ENCODE measurements around the gene KLRC1. TPM values are rescaled to one million over a fixed set of nuclear protein-coding genes. Genes with fewer than 3 reads are reported as not detected.
"Not testable (repeated sequence)": the region's sequence is repeated elsewhere in the genome, so short reads cannot be mapped to it uniquely, and the experiment has no call there.

The KLRC1 gene
- total RNA-seq, 5 donors from 2014 or later (not counting 1 experiment from before 2014, with no cell fraction given), result 1.7 to 11.2 (median 2.9) TPM

- H3K9me3 ChIP-seq, result no peaks in the 10 kb centered on the region
- H3K4me1 ChIP-seq (ENCODE audit: control insufficient read depth in 1 of 2, extremely low read depth in 1 of 2, insufficient read depth in 2 of 2, low read length in 2 of 2), result peaks cover 16 to 24% of the 10 kb centered on the region in 2 experiments
- DNase-seq, result peak in 1 of 35 experiments; percentile 53
- H3K4me1 Mint-ChIP-seq, result peaks cover 26 to 48% (median 37%) of the 10 kb centered on the region in 3 donors
- peak overlapping the region in 2 of 3 donors; percentile 7 to 54 for H3K4me3 Mint-ChIP-seq
- H3K27ac Mint-ChIP-seq, result peak overlapping the region; percentile 45 to 56
- no peaks in the 10 kb centered on the region for H3K36me3 ChIP-seq (ENCODE audit: control insufficient read depth in 2 of 2, extremely low read depth in 1 of 2, insufficient read depth in 1 of 2, low read length in 1 of 2)
- peak overlapping the region; percentile 93 for H3K27ac ChIP-seq (ENCODE audit: low read length)
- peaks cover 9 to 19% of the 10 kb centered on the region in 2 donors for H3K27me3 Mint-ChIP-seq
- no peaks in the 10 kb centered on the region for H3K9me3 Mint-ChIP-seq
- ATAC-seq (replicated peaks in 1 of 4), result peak in 1 of 4 experiments; percentile 18
- WGBS (ENCODE audit: insufficient coverage), result no CpG with 5 or more reads among the region's 2 CpGs
- H3K27me3 ChIP-seq (replicated peaks in 1 of 2; ENCODE audit: control insufficient read depth in 2 of 2, extremely low read depth in 1 of 2, insufficient read depth in 2 of 2, low read length in 1 of 2), result no peaks in the 10 kb centered on the region
- no peak overlapping the region for H3K4me3 ChIP-seq (ENCODE audit: control insufficient read depth in 1 of 2, extremely low read depth in 1 of 2, low read length in 1 of 2)
- no peaks in the 10 kb centered on the region for H3K36me3 Mint-ChIP-seq
- CTCF ChIA-PET, result interaction anchor here (1.0 to 1.5 kb wide), 2 partner anchors 75 to 161 kb away, joined by 3 to 7 read pairs; no protein-coding TSS in a partner anchor
- POLR2A ChIA-PET, result interaction anchor here (0.5 to 1.0 kb wide), 4 partner anchors 14 to 157 kb away, joined by 3 to 11 read pairs (median 4); no protein-coding TSS in a partner anchor
Measured at GRCh38 chr12:10397296-10397695, 55.9 kb downstream of the KLRC1 start.

- H3K4me1 ChIP-seq (ENCODE audit: control insufficient read depth in 1 of 2, extremely low read depth in 1 of 2, insufficient read depth in 2 of 2, low read length in 2 of 2), result peaks cover 17 to 29% of the 10 kb centered on the region in 2 experiments
- ChIA-PET POLR2A (interaction anchor here in 1 of 2 donors (0.7 kb wide), 1 partner anchor 9 kb away, joined by 3 read pairs; no protein-coding TSS in a partner anchor), CTCF (interaction anchor here in 1 of 2 donors (1.7 kb wide), 1 partner anchor 30 kb away, joined by 6 read pairs; no protein-coding TSS in a partner anchor)
- not testable (repeated sequence) for H3K9me3 ChIP-seq; H3K36me3 Mint-ChIP-seq; H3K36me3 ChIP-seq (ENCODE audit: control insufficient read depth in 2 of 2, extremely low read depth in 1 of 2, insufficient read depth in 1 of 2, low read length in 1 of 2); DNase-seq; ATAC-seq (replicated peaks in 1 of 4); H3K4me3 ChIP-seq (ENCODE audit: control insufficient read depth in 1 of 2, extremely low read depth in 1 of 2, low read length in 1 of 2); H3K9me3 Mint-ChIP-seq; H3K27me3 ChIP-seq (replicated peaks in 1 of 2; ENCODE audit: control insufficient read depth in 2 of 2, extremely low read depth in 1 of 2, insufficient read depth in 2 of 2, low read length in 1 of 2)
- Mint-ChIP-seq H3K27me3 (peaks cover 8 to 19% of the 10 kb centered on the region in 2 donors), H3K4me3 (peak overlapping the region in 2 of 3 donors; percentile 11 to 18), H3K27ac (peak overlapping the region in 1 of 2 donors; percentile 8), H3K4me1 (peaks cover 24 to 52% (median 36%) of the 10 kb centered on the region in 3 donors)
- H3K27ac ChIP-seq (ENCODE audit: low read length), result peak overlapping the region; percentile 93
- 80% methylated on average over 1 of the region's 15 CpGs for WGBS (ENCODE audit: insufficient coverage)
Measured at GRCh38 chr12:10396176-10396575, 57.0 kb downstream of the KLRC1 start.

Other genes starting within 250 kb of the KLRC1 start
- gene GABARAPL1, start 240.5 kb downstream of the KLRC1 start, total RNA-seq, result 100 to 1,000 TPM in 2 of 5 donors, 10 to 100 TPM in 3; 46.7 to 129 (median 53.7) TPM
- 10 to 100 TPM in 4 of 5 donors, 1 to 10 TPM in 1; 9.7 to 29.9 (median 24.4) TPM for gene KLRD1, start 145.5 kb downstream of the KLRC1 start, total RNA-seq
- 100 to 1,000 TPM in 4 of 5 donors, 10 to 100 TPM in 1; 74.5 to 162 (median 141) TPM for gene KLRK1, start 63.3 kb downstream of the KLRC1 start, total RNA-seq
- gene KLRC4, start 43.6 kb downstream of the KLRC1 start, total RNA-seq, result 10 to 100 TPM in 3 of 5 donors, 1 to 10 TPM in 2; 7.1 to 27.1 (median 17.3) TPM
- 1 to 10 TPM; 1.3 to 9.9 (median 1.6) TPM for gene KLRC3, start 32.8 kb downstream of the KLRC1 start, total RNA-seq
- gene KLRC2, start 17.4 kb downstream of the KLRC1 start, total RNA-seq, result 1 to 10 TPM in 4 of 5 donors, under 1 TPM in 1; 0.99 to 3.8 (median 1.9) TPM
- 1 to 10 TPM in 2 of 5 donors, under 1 TPM in 3; 0.28 to 3.9 (median 0.63) TPM for gene EIF2S3B, start 52.5 kb upstream of the KLRC1 start, total RNA-seq
- gene MAGOHB, start 160.2 kb upstream of the KLRC1 start, total RNA-seq, result 10 to 100 TPM; 11.6 to 22.9 (median 20.3) TPM
- 1 to 10 TPM in 1 of 5 donors, under 1 TPM in 4; 0.20 to 1.8 (median 0.39) TPM for gene STYK1, start 220.7 kb upstream of the KLRC1 start, total RNA-seq

Data from T-cell (primary cell).